Ovary (tissue), 9 donors: Measurements from ENCODE around the gene COBL. TPM values are rescaled to one million over a fixed set of nuclear protein-coding genes. Genes with fewer than 3 reads are reported as not detected.

Experiments used
- DNase-seq, 5 donors: peaks; one replicate each; pipeline ENCODE4 v3.0.0-alpha.2; 2019 to 2020
- H3K27ac ChIP-seq, 2 donors: fragments of 200-600 bp; one replicate each; pipeline versions ENCODE4 v1.5.1 to v1.8.0; 2019 to 2022
- H3K27me3 ChIP-seq: fragments of 200-600 bp; one replicate; pipeline ENCODE4 v1.8.0; 2022
- H3K36me3 ChIP-seq: fragments of 200-600 bp; sonication (generic); one replicate; pipeline ENCODE4 v1.5.1; 2019
- H3K4me1 ChIP-seq: one replicate; pipeline ENCODE4 v1.8.1; 2013; ENCODE audit warnings: mild to moderate bottlenecking, moderate library complexity; ENCODE audit not compliant: insufficient read depth
- H3K4me3 ChIP-seq: fragments of 200-600 bp; sonication (generic); one replicate; pipeline ENCODE4 v1.5.1; 2017
- H3K9me3 ChIP-seq, 2 donors: fragments of 200-600 bp in 1 of 2; sonication (generic) in 1 of 2; one replicate each; pipeline versions ENCODE4 v1.5.1 to v1.8.1; 2013 to 2019; ENCODE audit warnings: mild to moderate bottlenecking in 1 of 2, moderate library complexity in 1 of 2
- EP300 ChIP-seq: sonication (generic); formaldehyde crosslinking; IDR thresholded peaks from one replicate; pipeline ENCODE4 v1.6.1; 2017; ENCODE audit warnings: antibody characterized with exemption
- POLR2A ChIP-seq: fragments of 450-650 bp; IDR thresholded peaks from one replicate; pipeline ENCODE4 v1.6.1; 2017; ENCODE audit warnings: antibody characterized with exemption, mild to moderate bottlenecking, moderate library complexity
- WGBS, 3 donors: extraction: QIAGEN DNeasy Blood & Tissue Kit in 1 of 3; methylation state at CpG; one replicate each; pipeline versions ENCODE4 v1.1.5 to v1.1.7; 2013 to 2017; 5-methylcytosine and 5-hydroxymethylcytosine counted together
- intact Hi-C, 4 donors: fragments of 100-400 bp; cut with DNase I; formaldehyde crosslinking; loops; one replicate each; pipeline versions ENCODE4 v1.11.0 to v1.15.1; 2022 to 2023
- polyA plus RNA-seq, 2 donors: library from polyadenylated mRNA; stranded (reverse); fragments of 200-250 nt in 1 of 2; fragments of 350-450 nt in 1 of 2; fragmentation: Illumina TruSeq in 1 of 2; extraction: RNeasy Lipid Tissue Mini Kit (QIAGEN cat#74804) in 1 of 2; gene quantifications; one replicate each; pipeline ENCODE4 v1.2.3, GENCODE V29; 2013 to 2014
- total RNA-seq, 7 donors: library from RNA; depleted of rRNA in 2 of 7; stranded (reverse); fragments of >200 nt in 2 of 7; fragmentation: NEBNext Ultra II Directional in 3 of 7; extraction: Animal tissue kit (Norgen Biotek cat#: 25700) in 3 of 7; gene quantifications; one replicate each; pipeline versions ENCODE4 v1.1.0 to v1.2.4, GENCODE V29; 2016 to 2023
- TF ChIP-seq, protein P1 (sequence below), 3 donors: fragments of 450-650 bp in 2 of 3; fragments of 200-600 bp in 1 of 3; IDR thresholded peaks; one replicate each; pipeline versions ENCODE4 v1.5.1 to v1.8.0; 2016 to 2022; ENCODE audit warnings: antibody characterized with exemption in 3 of 3, mild to moderate bottlenecking in 1 of 3
- donor health status: DM: no; HTN: no; CAD: no; lungs with moderate emphysema.
- donor health status: DM: no; HTN: no; CAD: no.
- donor health status: Bipolar disorder and iron deficiency.
- donor health status: DM: yes; HTN: yes; CAD: no.
- donor health status: DM: no; HTN: no; CAD: no.
- donor health status: DM: yes; HTN: yes; CAD: no.

Gene COBL
- total and polyA plus RNA-seq, 9 donors: 0.87 to 33.4 (median 3.9) TPM

DNA sequence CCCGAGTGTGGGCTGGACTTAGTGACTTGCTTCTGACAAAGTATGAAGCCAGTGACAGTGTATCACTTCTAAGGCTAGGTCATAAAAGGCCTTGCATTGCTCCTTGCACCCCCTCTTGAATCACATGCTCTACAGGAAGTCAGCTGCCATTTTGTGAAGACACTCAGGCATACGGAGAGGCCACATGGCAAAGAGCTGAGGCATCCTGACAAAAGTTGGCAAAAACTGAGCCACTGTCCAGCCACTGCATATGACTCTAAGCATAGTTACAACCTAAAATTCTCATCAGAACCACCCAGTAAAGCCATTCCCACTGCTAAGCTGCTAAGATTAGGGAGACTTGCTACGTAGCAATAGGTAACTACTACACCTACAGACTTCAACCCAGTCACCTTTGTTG, 18.6 kb downstream of the COBL start:
- intact Hi-C loops: no loop called here
- Histone ChIP-seq H3K36me3 (no peaks in the 10 kb centered on the region), H3K9me3 (no peaks in the 10 kb centered on the region), H3K4me3 (no peak overlapping the region), H3K27ac (no peak overlapping the region), H3K27me3 (no peaks in the 10 kb centered on the region), H3K4me1 (no peaks in the 10 kb centered on the region)
- DNase-seq: no peak
- WGBS, 3 donors: 83 to 89% (median 84%) methylated on average over 3 of the region's 3 CpGs
- TF ChIP-seq, protein P1, sequence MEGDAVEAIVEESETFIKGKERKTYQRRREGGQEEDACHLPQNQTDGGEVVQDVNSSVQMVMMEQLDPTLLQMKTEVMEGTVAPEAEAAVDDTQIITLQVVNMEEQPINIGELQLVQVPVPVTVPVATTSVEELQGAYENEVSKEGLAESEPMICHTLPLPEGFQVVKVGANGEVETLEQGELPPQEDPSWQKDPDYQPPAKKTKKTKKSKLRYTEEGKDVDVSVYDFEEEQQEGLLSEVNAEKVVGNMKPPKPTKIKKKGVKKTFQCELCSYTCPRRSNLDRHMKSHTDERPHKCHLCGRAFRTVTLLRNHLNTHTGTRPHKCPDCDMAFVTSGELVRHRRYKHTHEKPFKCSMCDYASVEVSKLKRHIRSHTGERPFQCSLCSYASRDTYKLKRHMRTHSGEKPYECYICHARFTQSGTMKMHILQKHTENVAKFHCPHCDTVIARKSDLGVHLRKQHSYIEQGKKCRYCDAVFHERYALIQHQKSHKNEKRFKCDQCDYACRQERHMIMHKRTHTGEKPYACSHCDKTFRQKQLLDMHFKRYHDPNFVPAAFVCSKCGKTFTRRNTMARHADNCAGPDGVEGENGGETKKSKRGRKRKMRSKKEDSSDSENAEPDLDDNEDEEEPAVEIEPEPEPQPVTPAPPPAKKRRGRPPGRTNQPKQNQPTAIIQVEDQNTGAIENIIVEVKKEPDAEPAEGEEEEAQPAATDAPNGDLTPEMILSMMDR (IDR thresholded peaks at IDR 0.05): no peak
- TF ChIP-seq EP300: no peak
- TF ChIP-seq POLR2A: no peak

DNA sequence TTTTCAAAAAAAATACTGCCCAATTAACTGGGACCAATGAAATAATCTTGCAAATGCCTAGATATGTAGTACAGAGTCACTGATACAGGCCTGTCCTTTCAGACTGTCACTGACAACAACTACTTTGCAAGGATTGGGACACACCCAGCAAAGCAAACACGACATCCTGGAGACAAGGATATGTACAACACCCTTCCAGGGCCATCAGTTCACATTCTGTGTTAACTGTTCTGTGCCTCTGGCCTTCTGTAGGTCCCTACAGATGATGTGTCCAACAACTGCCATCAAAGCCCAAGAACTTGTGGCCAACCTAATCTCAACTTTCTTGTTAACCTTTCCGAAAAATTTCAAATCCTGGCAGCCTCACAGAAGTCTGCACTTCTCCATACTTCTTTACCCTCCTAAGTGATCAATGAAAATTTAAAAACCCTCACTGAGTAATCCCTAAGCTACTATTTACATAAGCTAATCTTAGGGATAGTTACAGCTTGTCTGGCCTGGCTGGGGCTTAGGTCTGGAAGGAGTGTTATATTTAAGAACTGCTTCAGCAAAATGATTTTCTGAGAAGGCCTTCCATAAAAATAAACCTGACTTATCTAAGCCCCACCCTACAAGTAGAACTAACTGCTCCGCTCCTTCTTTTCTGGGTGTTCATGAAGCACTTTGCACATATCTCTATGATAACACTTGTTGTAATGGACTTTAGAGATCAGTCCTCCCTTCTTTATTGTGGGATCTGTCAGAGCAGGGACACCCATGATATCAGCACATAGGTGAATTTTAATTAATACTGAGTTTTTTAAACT, 21.0 kb downstream of the COBL start:
- no peaks in the 10 kb centered on the region for H3K4me1 ChIP-seq
- H3K27me3 ChIP-seq: no peaks in the 10 kb centered on the region
- no peak for DNase-seq
- H3K4me3 ChIP-seq: no peak overlapping the region
- 55 to 71% (median 68%) methylated on average over 3 of the region's 3 CpGs for WGBS, 3 donors
- no peaks in the 10 kb centered on the region for H3K9me3 ChIP-seq
- no peaks in the 10 kb centered on the region for H3K36me3 ChIP-seq
- no peak overlapping the region for H3K27ac ChIP-seq
- TF ChIP-seq, protein P1 (IDR thresholded peaks at IDR 0.05): no peak
- TF ChIP-seq POLR2A (no peak), EP300 (no peak)
- intact Hi-C loops: no loop called here

DNA sequence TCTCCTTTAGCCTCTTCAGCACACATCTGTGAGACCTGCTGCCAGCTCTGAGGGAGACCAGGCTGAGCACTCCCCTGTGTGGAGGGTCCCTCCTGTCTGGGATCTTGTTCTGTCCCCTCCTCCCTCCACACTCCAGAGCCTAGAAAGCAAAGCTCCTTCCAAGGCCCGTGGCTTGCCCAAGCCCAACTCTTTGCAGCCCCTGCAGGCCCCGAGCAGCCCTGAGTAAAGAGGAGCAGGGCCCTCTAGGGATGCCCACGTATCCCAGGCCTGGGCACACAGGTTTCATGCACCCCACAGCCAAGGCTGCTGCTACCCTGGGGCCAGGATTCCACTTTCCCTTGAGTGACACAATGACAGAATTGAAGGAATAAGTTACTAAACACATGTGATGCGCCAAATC, 24.0 kb downstream of the COBL start:
- intact Hi-C loops: no loop called here
- WGBS, 3 donors: 67 to 73% (median 70%) methylated on average over 4 of the region's 4 CpGs
- no peak for DNase-seq
- H3K4me3 ChIP-seq: no peak overlapping the region
- no peaks in the 10 kb centered on the region for H3K36me3 ChIP-seq
- H3K9me3 ChIP-seq: no peaks in the 10 kb centered on the region
- H3K4me1 ChIP-seq: no peaks in the 10 kb centered on the region
- H3K27me3 ChIP-seq: no peaks in the 10 kb centered on the region
- TF ChIP-seq POLR2A: no peak
- TF ChIP-seq, protein P1 (IDR thresholded peaks at IDR 0.05): no peak
- no peak for TF ChIP-seq EP300
- no peak overlapping the region for H3K27ac ChIP-seq

DNA sequence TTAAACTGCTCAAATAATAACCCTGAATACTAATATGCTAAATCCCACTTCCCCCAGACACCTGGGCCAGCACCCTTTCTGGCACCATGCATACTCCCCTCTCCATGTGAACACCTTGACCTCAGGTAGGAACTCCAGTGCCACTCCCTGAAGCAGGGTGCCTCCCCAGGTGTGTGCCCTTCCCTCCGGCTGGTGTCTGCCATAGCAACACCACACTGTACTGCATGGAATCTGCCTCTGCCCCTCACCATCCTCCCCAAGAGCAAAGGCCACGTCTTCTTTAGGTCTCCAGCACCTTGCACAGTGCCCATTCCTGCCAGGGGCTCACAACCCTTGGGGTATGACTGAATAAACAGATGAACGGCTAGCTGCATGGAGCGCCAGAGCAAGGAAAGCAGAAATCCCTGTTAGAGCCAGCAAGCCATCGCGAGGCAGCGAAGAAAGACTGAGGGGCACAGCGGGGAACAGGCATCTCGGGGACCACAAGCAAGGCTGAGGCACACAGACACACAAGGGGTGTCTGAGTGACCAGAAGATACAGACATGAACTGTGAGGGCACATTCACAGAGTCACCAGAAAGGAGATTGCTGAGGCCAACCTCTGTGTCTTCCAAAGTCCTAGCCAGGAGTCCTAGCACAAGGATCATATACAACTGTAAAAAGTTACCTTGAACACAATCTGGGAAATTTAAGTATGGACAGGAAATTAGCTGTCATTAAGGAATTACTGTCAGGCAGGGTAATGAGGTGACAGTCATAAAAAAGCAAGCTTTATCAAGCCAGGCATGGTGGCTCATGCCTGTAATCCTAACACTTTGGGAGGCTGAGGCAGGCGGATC, 25.7 kb downstream of the COBL start:
- intact Hi-C loops: no loop called here
- Histone ChIP-seq H3K9me3 (no peaks in the 10 kb centered on the region), H3K27ac (no peak overlapping the region), H3K4me1 (no peaks in the 10 kb centered on the region), H3K27me3 (no peaks in the 10 kb centered on the region), H3K4me3 (no peak overlapping the region), H3K36me3 (no peaks in the 10 kb centered on the region)
- no peak for DNase-seq
- WGBS, 3 donors: 86 to 92% (median 90%) methylated on average over 10 of the region's 10 CpGs
- TF ChIP-seq, protein P1 (IDR thresholded peaks at IDR 0.05): no peak
- TF ChIP-seq EP300 (no peak), POLR2A (no peak)
